Stimulated activated CD8-positive, alpha-beta memory T cell treated with anti-CD3 and anti-CD28 coated beads, Interleukin-12 subunit alpha, Interleukin-12 subunit beta, amount 100 ng/mL, for 24 hours (primary cell): Measurements from ENCODE around the gene TRAF1.
"Not testable (repeated sequence)": the region's sequence is repeated elsewhere in the genome, so short reads cannot be mapped to it uniquely, and the experiment has no call there.

ENCODE experiments used
- DNase-seq: peaks from one replicate; pipeline ENCODE4 v3.0.0-alpha.2; 2020; ENCODE audit errors: extremely low read depth

TRAF1 gene, protein sequence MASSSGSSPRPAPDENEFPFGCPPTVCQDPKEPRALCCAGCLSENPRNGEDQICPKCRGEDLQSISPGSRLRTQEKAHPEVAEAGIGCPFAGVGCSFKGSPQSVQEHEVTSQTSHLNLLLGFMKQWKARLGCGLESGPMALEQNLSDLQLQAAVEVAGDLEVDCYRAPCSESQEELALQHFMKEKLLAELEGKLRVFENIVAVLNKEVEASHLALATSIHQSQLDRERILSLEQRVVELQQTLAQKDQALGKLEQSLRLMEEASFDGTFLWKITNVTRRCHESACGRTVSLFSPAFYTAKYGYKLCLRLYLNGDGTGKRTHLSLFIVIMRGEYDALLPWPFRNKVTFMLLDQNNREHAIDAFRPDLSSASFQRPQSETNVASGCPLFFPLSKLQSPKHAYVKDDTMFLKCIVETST

GRCh38 chr9:120926397-120926928 lies at the start of gene TRAF1:
Gene TRAF1, minus strand, starts transcription at chr9:120926796. Its CDS starts 721 bp downstream, at chr9:120926075.
- DNase-seq: no peak

DNA sequence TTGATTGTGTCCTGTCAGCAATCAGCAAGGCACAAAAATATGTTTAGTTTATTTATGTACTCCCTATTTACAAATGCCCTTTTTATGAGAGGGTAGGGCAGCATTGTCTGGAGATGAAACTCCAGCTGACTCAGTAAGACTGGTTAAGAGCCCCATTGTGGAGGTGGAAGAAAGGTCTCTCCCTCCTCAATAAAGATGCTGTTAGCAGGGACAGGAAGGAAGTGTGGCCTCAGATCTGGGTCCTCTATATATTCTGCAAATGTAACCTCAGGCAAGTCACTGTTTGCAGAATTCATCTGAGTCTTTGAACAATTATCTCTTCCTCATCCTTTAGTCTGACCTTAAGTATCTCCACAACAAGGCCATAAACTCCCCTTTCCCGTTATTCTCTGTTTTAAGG lies 48.3 kb upstream of the TRAF1 start:
- no peak for DNase-seq

GRCh38 chr9:120974181-120974580 lies 47.6 kb upstream of the TRAF1 start:
- DNase-seq: no peak

DNA sequence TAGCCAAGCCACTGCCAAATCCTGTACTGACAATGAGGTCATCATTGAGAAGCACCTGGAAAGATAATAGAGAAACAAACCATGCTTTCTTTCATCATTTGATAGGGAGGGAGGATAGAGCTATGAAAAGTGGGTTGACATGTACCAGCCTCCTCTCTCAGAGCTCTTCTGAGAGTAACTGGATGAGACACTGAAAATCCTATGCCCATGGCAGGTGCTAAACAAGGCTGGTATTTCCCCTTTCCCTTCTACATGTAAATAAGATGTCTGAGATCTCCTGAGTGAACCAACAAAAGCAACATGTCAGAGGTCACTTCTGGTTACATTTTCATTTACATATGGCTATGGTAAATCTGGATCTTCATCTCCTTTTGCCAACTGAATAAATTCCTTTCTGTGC lies 45.3 kb upstream of the TRAF1 start:
- DNase-seq: no peak

- DNase-seq: not testable (repeated sequence)
These were observed 44.9 kb upstream of the TRAF1 start for GRCh38 chr9:120971471-120971870.

DNA sequence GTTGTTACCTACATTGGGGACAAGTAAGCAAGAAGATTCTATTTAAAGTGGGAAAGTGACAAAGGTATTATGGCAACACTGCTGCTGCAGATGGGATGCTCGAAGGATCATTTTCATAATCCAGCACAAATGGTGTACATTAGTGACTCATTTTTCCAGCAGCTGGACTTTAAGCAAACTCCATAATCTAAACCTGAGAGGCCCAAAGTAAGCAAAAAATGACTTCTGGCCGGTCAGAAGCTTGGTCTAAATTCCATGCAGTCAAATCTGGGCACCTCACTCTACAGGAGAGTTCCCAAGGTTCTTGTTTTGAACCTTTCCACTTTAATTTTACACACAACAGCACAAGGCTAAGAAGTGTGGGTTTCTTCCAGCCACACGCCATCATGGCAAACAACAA lies 43.6 kb upstream of the TRAF1 start:
- no peak for DNase-seq

- no peak for DNase-seq
These were observed 39.4 kb upstream of the TRAF1 start for GRCh38 chr9:120966013-120966369.

GRCh38 chr9:120965344-120966012 lies 38.9 kb upstream of the TRAF1 start:
- no peak for DNase-seq

DNA sequence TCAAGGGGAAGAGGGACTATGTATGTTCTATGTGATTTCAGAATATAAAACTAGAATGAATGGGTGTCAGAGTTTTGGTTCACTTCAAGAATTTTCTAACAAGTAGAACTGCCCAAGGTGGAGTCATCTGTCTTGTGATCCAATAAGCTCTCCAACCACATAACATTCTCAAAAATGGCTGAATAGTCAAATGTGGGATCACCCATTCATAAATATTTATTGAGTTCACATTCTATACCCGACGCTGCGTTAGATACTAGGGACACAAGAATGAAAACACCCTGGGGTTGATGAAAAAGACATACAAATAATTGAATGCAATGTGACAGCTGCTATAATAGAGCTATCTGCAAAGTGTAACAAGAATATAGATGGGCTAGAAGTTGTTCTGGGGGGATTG lies 35.3 kb upstream of the TRAF1 start:
- DNase-seq: no peak

DNA sequence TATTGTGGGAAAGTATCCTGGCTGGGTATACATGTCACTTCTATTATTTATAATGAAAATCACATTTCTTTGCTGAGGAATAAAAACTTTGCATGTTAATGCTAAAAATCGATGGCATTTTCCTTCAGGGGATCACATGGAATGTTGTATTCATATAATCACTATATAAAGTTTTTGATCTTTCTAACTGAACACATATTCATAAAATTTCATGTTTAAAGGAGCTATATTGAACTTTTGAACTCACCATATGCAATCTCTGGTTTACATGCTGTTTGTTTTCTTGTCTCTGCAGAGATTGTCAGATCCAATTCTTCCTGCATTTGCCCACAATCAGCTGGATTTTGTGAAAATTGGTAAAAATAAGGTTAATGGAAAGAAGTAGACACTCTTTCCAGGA lies 33.4 kb upstream of the TRAF1 start:
- no peak for DNase-seq

DNA sequence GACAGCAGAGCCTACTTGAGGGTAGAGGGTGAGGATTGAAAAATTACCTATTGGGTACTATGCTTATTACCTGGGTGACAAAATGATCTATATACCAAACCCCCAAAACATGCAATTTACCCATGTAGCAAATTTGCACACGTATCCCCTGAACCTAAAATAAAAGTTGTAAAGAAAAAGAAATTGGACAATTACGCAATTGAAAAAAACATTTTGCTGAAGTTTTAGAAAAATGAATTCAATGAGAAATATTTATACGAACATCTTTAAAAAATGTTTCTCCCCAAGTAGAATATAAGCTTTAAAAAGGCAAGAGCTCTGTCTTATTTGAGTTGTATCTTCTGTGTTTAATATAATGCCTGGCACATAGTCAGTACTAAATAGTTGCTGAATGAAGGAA lies 30.3 kb upstream of the TRAF1 start:
- no peak for DNase-seq

GRCh38 chr9:120951960-120952618 lies 25.5 kb upstream of the TRAF1 start:
- DNase-seq: no peak

DNA sequence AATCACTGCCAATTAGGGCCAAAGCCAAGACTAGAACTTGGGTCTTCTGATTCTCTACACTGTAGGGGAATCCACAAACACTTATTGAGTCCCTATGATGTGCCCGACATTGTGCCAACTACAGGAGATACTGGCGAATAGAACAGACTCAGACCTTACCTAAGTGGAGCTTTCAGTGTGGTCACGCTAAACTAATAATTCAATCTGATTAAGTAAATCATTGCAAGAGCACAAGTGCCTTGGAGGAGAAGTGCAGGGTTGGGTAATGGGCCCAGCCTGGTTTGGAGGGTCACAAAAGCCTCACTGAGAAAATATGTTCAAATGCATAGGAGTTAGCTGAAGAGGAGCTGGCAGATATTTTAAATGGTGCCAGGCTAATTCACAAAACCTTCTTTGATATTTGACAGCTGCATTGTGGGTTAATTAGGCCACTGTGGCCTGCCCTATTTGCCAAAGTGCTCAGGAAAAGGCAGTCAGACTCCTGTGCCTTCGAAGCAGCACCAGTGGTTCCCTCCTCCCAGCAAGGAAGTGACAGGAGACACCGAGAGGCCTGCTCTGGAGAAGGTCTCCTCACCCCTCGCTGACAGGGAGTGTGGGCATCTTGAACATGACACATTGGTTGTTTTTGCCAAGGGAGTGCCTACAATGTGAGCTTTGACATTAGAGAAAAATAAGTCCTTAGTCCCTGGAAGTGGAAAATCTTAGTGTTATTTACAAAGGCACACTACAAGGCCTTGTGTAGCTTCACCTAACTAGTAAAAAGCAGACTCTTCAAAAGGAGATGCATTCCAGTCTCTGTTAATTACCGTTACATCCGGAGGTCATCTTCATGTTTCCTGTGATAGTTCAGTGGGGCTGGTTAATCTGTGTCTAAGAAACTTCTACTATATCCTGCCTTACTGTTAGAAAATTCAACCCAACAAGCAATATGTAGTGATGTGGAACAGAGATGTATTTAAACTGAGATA lies 24.1 kb upstream of the TRAF1 start:
- no peak for DNase-seq

GRCh38 chr9:120949290-120949689 lies 22.7 kb upstream of the TRAF1 start:
- DNase-seq: no peak

DNA sequence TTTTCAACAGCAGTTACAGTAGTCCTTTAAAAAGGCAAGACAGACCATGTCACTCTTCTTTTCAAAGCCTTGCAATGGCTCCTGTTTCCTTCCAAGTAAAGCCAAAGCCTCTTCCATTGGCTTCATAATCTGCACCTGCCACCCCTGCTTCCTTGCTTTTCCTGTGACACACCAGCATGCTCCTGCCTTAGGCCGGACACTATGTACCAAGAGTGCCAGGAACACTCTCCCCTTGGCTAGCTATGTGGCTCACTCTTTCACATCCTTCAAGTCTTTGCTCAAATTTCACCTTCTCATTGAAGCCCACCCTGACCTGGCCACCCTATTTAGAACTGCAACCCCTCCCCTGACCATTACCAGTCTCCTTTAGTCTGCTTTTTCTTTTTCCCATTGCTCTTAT lies 22.2 kb upstream of the TRAF1 start:
- DNase-seq: no peak

GRCh38 chr9:120947222-120947621 lies 20.6 kb upstream of the TRAF1 start:
- no peak for DNase-seq

GRCh38 chr9:120946259-120946658 lies 19.7 kb upstream of the TRAF1 start:
- no peak for DNase-seq

DNA sequence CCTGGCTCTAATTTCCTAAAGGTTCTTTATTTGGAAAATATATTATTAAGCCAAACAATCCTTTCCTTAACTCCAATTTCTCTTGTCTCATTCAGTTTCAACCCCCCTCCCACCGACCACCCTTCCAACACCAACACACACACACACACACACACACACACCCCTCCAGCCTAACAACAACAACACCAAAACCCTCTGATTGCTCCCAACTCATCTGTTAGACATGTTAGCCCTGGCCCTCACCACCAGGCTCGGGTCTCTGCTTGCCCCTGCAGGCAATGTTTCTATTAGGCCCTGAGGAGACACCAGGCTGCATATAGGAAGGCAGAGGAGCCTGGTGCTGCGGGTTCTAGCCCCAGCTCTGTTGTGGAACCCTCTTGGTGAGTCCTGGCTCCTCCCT lies 18.4 kb upstream of the TRAF1 start:
- no peak for DNase-seq

DNA sequence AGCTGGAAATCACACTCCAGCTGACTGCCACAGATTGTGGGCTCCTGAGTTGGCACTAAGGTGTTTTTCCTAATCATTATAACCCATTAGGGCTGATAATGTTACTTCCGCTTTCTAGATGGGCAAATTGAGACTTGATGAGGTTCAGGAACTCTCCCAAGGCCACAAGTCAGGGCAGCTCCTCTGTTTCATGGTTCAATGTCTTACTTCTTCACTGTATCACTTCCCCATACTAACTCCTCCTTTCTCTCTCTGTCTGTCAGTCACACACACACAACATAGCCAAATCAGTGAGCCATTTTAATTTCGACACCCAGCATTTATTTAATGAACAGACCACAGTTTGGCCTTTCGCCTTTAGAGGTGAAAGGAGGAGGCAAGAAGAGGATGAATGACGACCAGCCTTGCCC lies 17.8 kb upstream of the TRAF1 start:
- no peak for DNase-seq

GRCh38 chr9:120942186-120943001 lies 15.8 kb upstream of the TRAF1 start:
- DNase-seq: no peak
